Colonic mucosa (tissue), 2 donors: ENCODE measurements around the gene MALT1. TPM values are rescaled to one million over a fixed set of nuclear protein-coding genes. Genes with fewer than 3 reads are reported as not detected.

Experiments
- total RNA-seq, 2 donors: library from RNA; stranded (reverse); fragmentation: NEBNext Ultra II Directional in 1 of 2; extraction: Animal tissue kit (Norgen Biotek cat#: 25700) in 1 of 2; gene quantifications; one replicate each; pipeline ENCODE4 v1.2.1, GENCODE V29; 2021
- donor health status: DM: no; HTN: no; CAD: no.
- donor health status: DM: no; HTN: no; CAD: no.

MALT1 gene
- total RNA-seq, 2 donors from 2014 or later = 22.1 to 30.9 TPM

Other genes starting within 250 kb of the MALT1 start
- under 1 TPM; 0.15 to 0.29 TPM for gene ALPK2, start 42.4 kb upstream of the MALT1 start, total RNA-seq
- 10 to 100 TPM in 1 of 2 donors, 1 to 10 TPM in 1; 5.6 to 14.8 TPM for gene ZNF532, start 193.4 kb downstream of the MALT1 start, total RNA-seq